Activated CD4-positive, alpha-beta memory T cell treated with anti-CD3 and anti-CD28 coated beads for 36 hours (primary cell): ENCODE results near the gene USP5. TPM values are rescaled to one million over a fixed set of nuclear protein-coding genes. Genes with fewer than 3 reads are reported as not detected.
"Not testable (repeated sequence)": the region's sequence is repeated elsewhere in the genome, so short reads cannot be mapped to it uniquely, and the experiment has no call there.

ENCODE experiments used
- CTCF ChIA-PET: fragments of 350-600 bp; sonication (Branson Sonifier 250); formaldehyde crosslinking; loops from one replicate; lab custom pipeline; 2021; ENCODE audit warnings: antibody characterized with exemption, inconsistent platforms; lab: Charles Lee
- POLR2A ChIA-PET: fragments of 350-600 bp; sonication (Branson Sonifier 250); formaldehyde crosslinking; loops from one replicate; lab custom pipeline; 2021; ENCODE audit warnings: antibody characterized with exemption; lab: Charles Lee
- DNase-seq: peaks from one replicate; pipeline ENCODE4 v3.0.0-alpha.2; 2020
- H3K27ac Mint-ChIP-seq: one replicate; pipeline ENCODE4 v1.8.0; 2021; ENCODE audit warnings: mixed read lengths
- H3K27me3 Mint-ChIP-seq: one replicate; pipeline ENCODE4 v1.8.0; 2021; ENCODE audit warnings: mixed read lengths
- H3K36me3 Mint-ChIP-seq: one replicate; pipeline ENCODE4 v1.8.0; 2021; ENCODE audit warnings: mixed read lengths
- H3K4me1 Mint-ChIP-seq: one replicate; pipeline ENCODE4 v1.8.0; 2021; ENCODE audit warnings: low read depth, mixed read lengths
- H3K4me3 Mint-ChIP-seq: one replicate; pipeline ENCODE4 v1.8.0; 2021; ENCODE audit warnings: mild to moderate bottlenecking, mixed read lengths
- H3K9me3 Mint-ChIP-seq: one replicate; pipeline ENCODE4 v1.8.0; 2021; ENCODE audit warnings: mixed read lengths
- intact Hi-C: fragments of 100-400 bp; cut with micrococcal nuclease; formaldehyde crosslinking; loops from one replicate; pipeline ENCODE4 v1.15.1; 2023
- total RNA-seq, 2 experiments: library from RNA; stranded (reverse); gene quantifications; one replicate each; pipeline ENCODE4 v1.2.3, GENCODE V29; 2021

Gene USP5
- total RNA-seq, 2 experiments from 2014 or later = 125 to 130 TPM

- no peak for DNase-seq
- Mint-ChIP-seq H3K36me3 (no peaks in the 10 kb centered on the region), H3K27ac (no peak overlapping the region), H3K27me3 (no peaks in the 10 kb centered on the region), H3K9me3 (no peaks in the 10 kb centered on the region), H3K4me3 (no peak overlapping the region), H3K4me1 (no peaks in the 10 kb centered on the region)
- ChIA-PET CTCF (interaction anchor here (0.6 to 5.2 kb wide), 8 partner anchors 14 to 182 kb away, joined by 3 to 31 read pairs (median 3); partner anchors contain the start of genes C12orf57, COPS7A, MLF2 and RNU7-1), POLR2A (interaction anchor here (0.6 to 2.1 kb wide), 4 partner anchors 8 to 1031 kb away, joined by 3 to 11 read pairs (median 4); partner anchors contain the start of gene ENO2)
- intact Hi-C loops = loop anchor here (2.0 kb wide), 1 partner anchor 31 kb away; no protein-coding TSS in a partner anchor
These were observed 53.6 kb downstream of the USP5 start for GRCh38 chr12:6905414-6906040.

GRCh38 chr12:6908141-6908540, 56.2 kb downstream of the USP5 start:
- POLR2A ChIA-PET = interaction anchor here (0.7 to 3.0 kb wide), 4 partner anchors 30 to 36 kb away, joined by 3 to 13 read pairs (median 6); partner anchors contain the start of genes C12orf57, RNU7-1 and SPSB2
- not testable (repeated sequence) for H3K27ac Mint-ChIP-seq

GRCh38 chr12:6909421-6910145, 57.6 kb downstream of the USP5 start:
- POLR2A ChIA-PET = interaction anchor here (1.5 to 3.0 kb wide), 3 partner anchors 18 to 37 kb away, joined by 5 to 13 read pairs (median 8); partner anchors contain the start of genes C12orf57, RNU7-1 and SPSB2
- no peaks in the 10 kb centered on the region for H3K27me3 Mint-ChIP-seq
- no peak overlapping the region for H3K27ac Mint-ChIP-seq

More at GRCh38 chr12:6908141-6908540, 56.2 kb downstream of the USP5 start:
- H3K36me3 Mint-ChIP-seq, H3K4me1 Mint-ChIP-seq, H3K9me3 Mint-ChIP-seq, intact Hi-C loops, H3K4me3 Mint-ChIP-seq, DNase-seq, H3K27me3 Mint-ChIP-seq: not testable (repeated sequence)
- CTCF ChIA-PET = interaction anchor here (4.0 to 5.2 kb wide), 3 partner anchors 17 to 35 kb away, joined by 13 to 31 read pairs (median 23); partner anchors contain the start of gene SPSB2

GRCh38 chr12:6912164-6912935, 60.4 kb downstream of the USP5 start:
- CTCF ChIA-PET = interaction anchor here (0.6 to 4.1 kb wide), 11 partner anchors 9 to 106 kb away, joined by 3 to 22 read pairs (median 3); partner anchors contain the start of genes C12orf57, LPCAT3, RNU7-1 and SPSB2
- no peak overlapping the region for H3K4me3 Mint-ChIP-seq
- H3K36me3 Mint-ChIP-seq = peaks cover 15% of the 10 kb centered on the region
- H3K27me3 Mint-ChIP-seq = no peaks in the 10 kb centered on the region
- intact Hi-C loops = no loop called here
- H3K4me1 Mint-ChIP-seq = peaks cover 28% of the 10 kb centered on the region
- no peak for DNase-seq
- no peak overlapping the region for H3K27ac Mint-ChIP-seq
- POLR2A ChIA-PET = interaction anchor here (1.2 to 2.3 kb wide), 3 partner anchors 8 to 32 kb away, joined by 3 to 11 read pairs (median 5); partner anchors contain the start of genes C12orf57, LRRC23 and RNU7-1
- H3K9me3 Mint-ChIP-seq = no peaks in the 10 kb centered on the region

More at GRCh38 chr12:6909421-6910145, 57.6 kb downstream of the USP5 start:
- peaks cover 11% of the 10 kb centered on the region for H3K4me1 Mint-ChIP-seq
- intact Hi-C loops = no loop called here
- DNase-seq = no peak
- CTCF ChIA-PET = interaction anchor here (1.0 to 5.2 kb wide), 3 partner anchors 15 to 37 kb away, joined by 4 to 31 read pairs (median 13); partner anchors contain the start of gene SPSB2
- H3K36me3 Mint-ChIP-seq = no peaks in the 10 kb centered on the region
- H3K4me3 Mint-ChIP-seq = no peak overlapping the region
- H3K9me3 Mint-ChIP-seq = no peaks in the 10 kb centered on the region

GRCh38 chr12:6914246-6914946, 62.4 kb downstream of the USP5 start, which contains the start of gene ENO2:
Gene ENO2, plus strand, starts transcription at chr12:6914580. Its CDS starts 1,253 bp downstream, at chr12:6915833.
- ChIA-PET POLR2A (interaction anchor here (0.5 to 2.6 kb wide), 5 partner anchors 10 to 29 kb away, joined by 3 to 11 read pairs (median 9); partner anchors contain the start of genes C12orf57, LRRC23 and RNU7-1), CTCF (interaction anchor here (1.3 to 4.1 kb wide), 5 partner anchors 10 to 42 kb away, joined by 3 to 22 read pairs (median 12); partner anchors contain the start of gene SPSB2)
- H3K27ac Mint-ChIP-seq = peak within 1 kb of the TSS; percentile 88
- intact Hi-C loops = loop anchor here (1.0 to 2.0 kb wide), 4 partner anchors 23 to 104 kb away; partner anchors contain the start of genes LPCAT3 and SPSB2
- peaks cover 30% of the 10 kb centered on the region for H3K4me1 Mint-ChIP-seq
- peaks cover 22% of the 10 kb centered on the region for H3K36me3 Mint-ChIP-seq
- no peaks in the 10 kb centered on the region for H3K27me3 Mint-ChIP-seq
- H3K4me3 Mint-ChIP-seq = peak within 1 kb of the TSS; percentile 92
- no peaks in the 10 kb centered on the region for H3K9me3 Mint-ChIP-seq
- peak; percentile 88 for DNase-seq

GRCh38 chr12:6914947-6915788, 63.2 kb downstream of the USP5 start:
- DNase-seq = peak; percentile 54

GRCh38 chr12:6915789-6916285, 63.9 kb downstream of the USP5 start:
- Mint-ChIP-seq H3K9me3 (no peaks in the 10 kb centered on the region), H3K36me3 (peaks cover 29% of the 10 kb centered on the region), H3K4me1 (peaks cover 34% of the 10 kb centered on the region), H3K27ac (no peak overlapping the region), H3K4me3 (peak overlapping the region; percentile 92), H3K27me3 (no peaks in the 10 kb centered on the region)
- no peak for DNase-seq
- ChIA-PET POLR2A (interaction anchor here (0.9 to 2.6 kb wide), 4 partner anchors 10 to 28 kb away, joined by 3 to 10 read pairs (median 6); partner anchors contain the start of genes C12orf57 and RNU7-1), CTCF (interaction anchor here (1.0 to 3.3 kb wide), 4 partner anchors 11 to 43 kb away, joined by 3 to 12 read pairs (median 4); partner anchors contain the start of gene SPSB2)
- intact Hi-C loops = loop anchor here (2.0 kb wide), 2 partner anchors 45 to 103 kb away; partner anchors contain the start of gene LPCAT3

More at GRCh38 chr12:6914947-6915788, 63.2 kb downstream of the USP5 start:
- no peaks in the 10 kb centered on the region for H3K27me3 Mint-ChIP-seq
- H3K36me3 Mint-ChIP-seq = peaks cover 29% of the 10 kb centered on the region
- H3K27ac Mint-ChIP-seq = peak overlapping the region; percentile 88
- peaks cover 34% of the 10 kb centered on the region for H3K4me1 Mint-ChIP-seq
- ChIA-PET POLR2A (interaction anchor here (0.9 to 2.6 kb wide), 6 partner anchors 10 to 29 kb away, joined by 3 to 11 read pairs (median 9); partner anchors contain the start of genes C12orf57, LRRC23 and RNU7-1), CTCF (interaction anchor here (1.3 to 3.8 kb wide), 4 partner anchors 12 to 42 kb away, joined by 3 to 19 read pairs (median 10); partner anchors contain the start of gene SPSB2)
- H3K4me3 Mint-ChIP-seq = peak overlapping the region; percentile 92
- intact Hi-C loops = loop anchor here (1.0 to 2.0 kb wide), 4 partner anchors 24 to 104 kb away; partner anchors contain the start of genes LPCAT3 and SPSB2
- no peaks in the 10 kb centered on the region for H3K9me3 Mint-ChIP-seq
